PFSK-1 (cell line): ENCODE data around the gene FAM13A.

Source experiments
- FOXP2 ChIP-seq: optimal IDR thresholded peaks from 2 replicates; pipeline ENCODE3; 2011; ENCODE audit warnings: borderline replicate concordance, control low read depth, inconsistent platforms; ENCODE audit not compliant: insufficient read depth; ENCODE audit errors: extremely low read length, extremely low read depth
- POLR2AphosphoS5 ChIP-seq: IDR thresholded peaks from 2 replicates; pipeline ENCODE4 v1.6.1; 2012; ENCODE audit warnings: low read depth, mild to moderate bottlenecking, control low read depth, low read length, moderate library complexity
- REST ChIP-seq, 2 experiments: IDR thresholded peaks; 2 replicates each; pipeline versions ENCODE4 v1.6.1 to v1.8.0; 2011 to 2012; ENCODE audit warnings: low read depth in 2 of 2, low read length in 2 of 2, control low read depth in 1 of 2, inconsistent platforms in 1 of 2, mild to moderate bottlenecking in 1 of 2, moderate library complexity in 1 of 2; ENCODE audit not compliant: insufficient read depth in 1 of 2
- SIN3A ChIP-seq: IDR thresholded peaks from 2 replicates; pipeline ENCODE4 v1.6.1; 2012; ENCODE audit warnings: mild to moderate bottlenecking, low read length, moderate library complexity, borderline replicate concordance; ENCODE audit not compliant: insufficient read depth
- TAF1 ChIP-seq: IDR thresholded peaks from 2 replicates; pipeline ENCODE4 v1.6.1; 2012; ENCODE audit warnings: low read length, control low read depth, borderline replicate concordance; ENCODE audit not compliant: insufficient read depth

FAM13A gene

GRCh38 chr4:88796545-88796944 lies 260.4 kb downstream of the FAM13A start:
- TF ChIP-seq FOXP2 (no peak), POLR2AphosphoS5 (no peak), SIN3A (no peak), REST (IDR thresholded peaks at IDR 0.05; ENCODE audit: insufficient read depth in 1 of 2, low read depth in 2 of 2, low read length in 2 of 2) (no peak), TAF1 (no peak)

- TF ChIP-seq REST (IDR thresholded peaks at IDR 0.05; ENCODE audit: insufficient read depth in 1 of 2, low read depth in 2 of 2, low read length in 2 of 2) (no peak), TAF1 (no peak), FOXP2 (no peak), SIN3A (no peak), POLR2AphosphoS5 (no peak)
Measured at GRCh38 chr4:88794952-88795351, 262.0 kb downstream of the FAM13A start.

GRCh38 chr4:88794087-88794690 lies 262.8 kb downstream of the FAM13A start:
- TF ChIP-seq TAF1 (no peak), POLR2AphosphoS5 (no peak), FOXP2 (no peak), REST (IDR thresholded peaks at IDR 0.05; ENCODE audit: insufficient read depth in 1 of 2, low read depth in 2 of 2, low read length in 2 of 2) (no peak), SIN3A (no peak)

- TF ChIP-seq TAF1, result no peak
- TF ChIP-seq POLR2AphosphoS5, result no peak
- no peak for TF ChIP-seq SIN3A
- no peak for TF ChIP-seq FOXP2
- no peak for TF ChIP-seq REST (IDR thresholded peaks at IDR 0.05; ENCODE audit: insufficient read depth in 1 of 2, low read depth in 2 of 2, low read length in 2 of 2)
Measured at GRCh38 chr4:88793475-88793874, 263.5 kb downstream of the FAM13A start.
